HCT116 (cell line): ENCODE data around the gene SLC27A4. TPM values are rescaled to one million over a fixed set of nuclear protein-coding genes. Genes with fewer than 3 reads are reported as not detected.

Experiments used
- ATAC-seq: fragments of 200-7000 bp; cut with Tn5 transposase; 2 replicates; pipeline ENCODE4 v1.9.1; 2020; ENCODE audit warnings: mild to moderate bottlenecking, moderate library complexity
- BruUV-seq: library from RNA; stranded (reverse); fragments of 400-500 nt; replicated peaks from 2 replicates; lab custom pipeline; 2021; lab: Mats Ljungman, UMichigan
- CTCF ChIA-PET: fragments of 300-600 bp; sonication (Branson Sonifier 250); formaldehyde crosslinking; loops from one replicate; lab custom pipeline; 2021; ENCODE audit warnings: antibody characterized with exemption; lab: Charles Lee
- POLR2A ChIA-PET: fragments of 300-600, 350-600 bp; sonication (Branson Sonifier 250); formaldehyde crosslinking; loops from one replicate; lab custom pipeline; 2021; ENCODE audit warnings: antibody characterized with exemption; lab: Charles Lee
- RAD21 ChIA-PET, 2 experiments: fragments of 300-600 bp; sonication (Branson Sonifier 250); formaldehyde crosslinking; loops; one replicate each; lab custom pipeline; 2023; ENCODE audit warnings: low total read pairs in 2 of 2; ENCODE audit not compliant: uncharacterized antibody in 2 of 2, unreplicated experiment in 2 of 2, low non-redundant PET in 1 of 2; lab: Charles Lee
- DNase-seq: peaks from one replicate; pipeline ENCODE4 v3.0.0-alpha.2; 2010; ENCODE audit warnings: low read depth, low spot score
- H2AFZ ChIP-seq: fragments of 200-600 bp; shearing (Covaris generic), sonication (generic); 2 replicates; pipeline ENCODE4 v1.6.1; 2017; ENCODE audit warnings: low read depth, mixed run types, mixed read lengths, antibody characterized with exemption, low read length; ENCODE audit not compliant: poor library complexity, severe bottlenecking
- H3K27ac ChIP-seq: 2 replicates; pipeline ENCODE4 v1.5.1; 2012; ENCODE audit warnings: low read depth, low read length
- H3K27me3 ChIP-seq: fragments of 200-600 bp; sonication (generic); 2 replicates; pipeline ENCODE4 v1.6.1; 2016; ENCODE audit warnings: mixed run types, low read length, mixed read lengths; ENCODE audit not compliant: insufficient read depth
- H3K36me3 ChIP-seq, 2 experiments: fragments of 200-500 bp in 1 of 2; fragments of 200-600 bp in 1 of 2; sonication (Bioruptor generic) in 1 of 2; sonication (generic) in 1 of 2; 2 replicates each; pipeline versions ENCODE4 v1.5.1 to v1.6.1; 2014 to 2016; ENCODE audit warnings: low read length in 2 of 2, inconsistent platforms in 1 of 2, mixed read lengths in 1 of 2, mixed run types in 1 of 2; ENCODE audit not compliant: insufficient read depth in 2 of 2, control insufficient read depth in 1 of 2
- H3K4me1 ChIP-seq, 2 experiments: fragments of 200-600 bp in 1 of 2; sonication (generic) in 1 of 2; 2 replicates each; pipeline versions ENCODE4 v1.5.1 to v1.6.1; 2012 to 2017; ENCODE audit warnings: low read length in 2 of 2, inconsistent platforms in 1 of 2, mild to moderate bottlenecking in 1 of 2, mixed read lengths in 1 of 2, mixed run types in 1 of 2, moderate library complexity in 1 of 2; ENCODE audit not compliant: insufficient read depth in 2 of 2, control insufficient read depth in 1 of 2
- H3K4me2 ChIP-seq: fragments of 200-600 bp; sonication (generic); 2 replicates; pipeline ENCODE4 v1.6.1; 2017; ENCODE audit warnings: mixed run types, low read length, mixed read lengths
- H3K4me3 ChIP-seq, 2 experiments: fragments of 200-600 bp in 1 of 2; sonication (generic) in 1 of 2; replicated peaks in 1 of 2; 2 replicates each; pipeline ENCODE4 v1.5.1; 2011 to 2016; ENCODE audit warnings: low read length in 2 of 2, control low read depth in 1 of 2, low read depth in 1 of 2, mild to moderate bottlenecking in 1 of 2, mixed read lengths in 1 of 2, mixed run types in 1 of 2
- H3K79me2 ChIP-seq: fragments of 200-600 bp; sonication (generic); 2 replicates; pipeline ENCODE4 v1.6.1; 2017; ENCODE audit warnings: mild to moderate bottlenecking, mixed run types, low read length, moderate library complexity, mixed read lengths; ENCODE audit not compliant: insufficient read depth
- H3K9ac ChIP-seq: fragments of 200-600 bp; sonication (generic); 2 replicates; pipeline ENCODE4 v1.6.1; 2016; ENCODE audit warnings: low read length, mixed read lengths
- H3K9me2 ChIP-seq: fragments of 200-600 bp; sonication (generic), shearing (Covaris generic); 2 replicates; pipeline ENCODE4 v1.6.1; 2017; ENCODE audit warnings: mixed run types, mild to moderate bottlenecking, moderate library complexity; ENCODE audit not compliant: insufficient read depth
- H3K9me3 ChIP-seq, 2 experiments: fragments of 200-500 bp in 1 of 2; fragments of 200-600 bp in 1 of 2; sonication (Bioruptor generic) in 1 of 2; sonication (generic) in 1 of 2; 2 replicates each; pipeline ENCODE4 v1.6.1; 2014 to 2017; ENCODE audit warnings: low read length in 2 of 2, mixed read lengths in 2 of 2, inconsistent platforms in 1 of 2, low read depth in 1 of 2, mild to moderate bottlenecking in 1 of 2, mixed run types in 1 of 2, moderate library complexity in 1 of 2; ENCODE audit not compliant: control insufficient read depth in 1 of 2, insufficient read depth in 1 of 2
- H4K20me1 ChIP-seq: fragments of 200-600 bp; sonication (generic), shearing (Covaris generic); 2 replicates; pipeline ENCODE4 v1.6.1; 2017; ENCODE audit warnings: mixed run types, mild to moderate bottlenecking, moderate library complexity; ENCODE audit not compliant: insufficient read depth
- ELF1 ChIP-seq: IDR thresholded peaks from 2 replicates; pipeline ENCODE4 v1.6.1; 2012; ENCODE audit warnings: low read depth, borderline replicate concordance
- EZH2 ChIP-seq: fragments of 200-600 bp; sonication (generic); IDR thresholded peaks from 2 replicates; pipeline ENCODE4 v1.6.1; 2017; ENCODE audit warnings: antibody characterized with exemption, mixed run types
- EZH2phosphoT487 ChIP-seq: fragments of 200-600 bp; IDR thresholded peaks from 2 replicates; pipeline ENCODE4 v1.6.1; 2018; ENCODE audit warnings: antibody characterized with exemption, borderline replicate concordance
- FOSL1 ChIP-seq: IDR thresholded peaks from 2 replicates; pipeline ENCODE4 v1.6.1; 2012; ENCODE audit warnings: low read depth
- JUND ChIP-seq: IDR thresholded peaks from 2 replicates; pipeline ENCODE4 v1.6.1; 2012
- POLR2A ChIP-seq: IDR thresholded peaks from 2 replicates; pipeline ENCODE4 v1.7.0; 2011; ENCODE audit warnings: borderline replicate concordance; ENCODE audit not compliant: insufficient read depth, insufficient read length; ENCODE audit errors: extremely low read depth
- SP1 ChIP-seq: IDR thresholded peaks from 2 replicates; pipeline ENCODE4 v1.6.1; 2012; ENCODE audit warnings: low read depth
- TCF7L2 ChIP-seq: IDR thresholded peaks from 2 replicates; pipeline ENCODE4 v1.7.0; 2011; ENCODE audit warnings: borderline replicate concordance, inconsistent platforms; ENCODE audit not compliant: insufficient read depth, insufficient read length; ENCODE audit errors: extremely low read depth
- YY1 ChIP-seq: IDR thresholded peaks from 2 replicates; pipeline ENCODE4 v1.6.1; 2011; ENCODE audit warnings: low read length, low read depth, moderate library complexity, mild to moderate bottlenecking; ENCODE audit not compliant: insufficient replicate concordance; ENCODE audit errors: extremely low read depth
- ZBTB33 ChIP-seq: IDR thresholded peaks from 2 replicates; pipeline ENCODE4 v1.6.1; 2011; ENCODE audit warnings: mild to moderate bottlenecking, low read length, moderate library complexity; ENCODE audit not compliant: insufficient replicate concordance; ENCODE audit errors: extremely low read depth
- intact Hi-C: fragments of 100-400 bp; cut with micrococcal nuclease; formaldehyde crosslinking; loops from 2 replicates; pipeline ENCODE4 v1.10.0; 2022
- total RNA-seq: library from RNA; stranded (reverse); gene quantifications from one replicate; pipeline ENCODE4 v1.2.1, GENCODE V29; 2021; ENCODE audit not compliant: unreplicated experiment

SLC27A4 gene
- total RNA-seq, 1 experiment from 2014 or later: 33.9 TPM

GRCh38 chr9:128365525-128365924 is 25.2 kb downstream of the SLC27A4 start:
- no peaks in the 10 kb centered on the region for H3K27me3 ChIP-seq
- H4K20me1 ChIP-seq: no peaks in the 10 kb centered on the region
- no peaks in the 10 kb centered on the region for H3K79me2 ChIP-seq
- ATAC-seq (no peak), DNase-seq (no peak)
- TF ChIP-seq JUND (no peak), ELF1 (no peak), EZH2 (no peak), FOSL1 (no peak), POLR2A (no peak)
- ChIA-PET RAD21 (no interaction called here), CTCF (no interaction called here), POLR2A (no interaction called here)
- H3K9me2 ChIP-seq: no peaks in the 10 kb centered on the region
- H3K27ac ChIP-seq: no peak overlapping the region
- BruUV-seq: no TSS peak
- no peaks in the 10 kb centered on the region for H3K9me3 ChIP-seq
- H3K9ac ChIP-seq: no peak overlapping the region
- intact Hi-C loops: no loop called here
- H2AFZ ChIP-seq: no peak overlapping the region
- H3K36me3 ChIP-seq: no peaks in the 10 kb centered on the region
- no peak overlapping the region for H3K4me3 ChIP-seq
- H3K4me2 ChIP-seq: no peak overlapping the region
- peaks cover 12 to 21% of the 10 kb centered on the region in 2 experiments; a peak in 3 of 4 replicates for H3K4me1 ChIP-seq

GRCh38 chr9:128369024-128369706 is 28.8 kb downstream of the SLC27A4 start:
- Histone ChIP-seq H3K27ac (no peak overlapping the region), H2AFZ (no peak overlapping the region), H3K9me3 (no peaks in the 10 kb centered on the region), H3K79me2 (peaks cover 29% of the 10 kb centered on the region), H3K36me3 (no peaks in the 10 kb centered on the region), H3K27me3 (no peaks in the 10 kb centered on the region), H3K9ac (no peak overlapping the region), H4K20me1 (no peaks in the 10 kb centered on the region), H3K9me2 (no peaks in the 10 kb centered on the region), H3K4me1 (peaks cover 13 to 16% of the 10 kb centered on the region in 2 experiments; a peak in 3 of 4 replicates), H3K4me3 (no peak overlapping the region), H3K4me2 (no peak overlapping the region)
- no peak for ATAC-seq
- ChIA-PET CTCF (interaction anchor here (0.9 kb wide), 1 partner anchor 43 kb away, joined by 5 read pairs; no protein-coding TSS in a partner anchor), POLR2A (no interaction called here), RAD21 (no interaction called here)
- intact Hi-C loops: no loop called here
- BruUV-seq: no TSS peak
- TF ChIP-seq TCF7L2 (no peak), ZBTB33 (no peak), EZH2phosphoT487 (no peak), JUND (no peak), YY1 (no peak), SP1 (no peak), FOSL1 (no peak)
- DNase-seq: no peak
